ENCODE data around the gene SLC16A14. TPM values are rescaled to one million over a fixed set of nuclear protein-coding genes. Genes with fewer than 3 reads are reported as not detected.

SLC16A14 gene
- total and polyA plus RNA-seq, 2 donors from 2014 or later: 1.5 to 6.6 TPM

DNA sequence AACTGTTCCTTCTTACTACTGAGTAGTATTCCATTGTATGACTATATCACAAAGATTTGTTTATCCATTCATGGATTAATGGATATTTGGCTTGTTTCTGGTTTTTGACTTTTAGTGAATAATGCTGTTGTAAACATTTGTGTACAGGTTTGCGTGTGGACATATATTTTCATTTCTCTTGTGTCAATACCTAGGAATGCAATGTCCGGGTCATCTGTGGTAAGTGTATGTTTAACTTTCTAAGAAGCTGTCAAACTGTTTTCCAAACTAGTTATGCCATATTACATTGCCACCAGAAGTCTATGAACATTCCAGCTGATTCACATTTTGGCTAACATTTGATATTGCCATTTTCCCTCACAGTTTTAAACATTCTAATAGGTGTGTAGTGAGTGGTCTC, 29.1 kb upstream of the SLC16A14 start:
- Histone ChIP-seq H3K4me1 (ENCODE audit: control insufficient read depth in 2 of 3, insufficient read depth in 2 of 3, low read depth in 1 of 3, low read length in 3 of 3) (no peaks in the 10 kb centered on the region), H3K27me3 (ENCODE audit: control insufficient read depth, insufficient read depth, low read length) (no peaks in the 10 kb centered on the region), H3K27ac (ENCODE audit: low read depth in 2 of 2, low read length in 2 of 2) (no peak overlapping the region), H3K9ac (ENCODE audit: low read length in 3 of 3) (no peak overlapping the region), H3K36me3 (ENCODE audit: control insufficient read depth in 2 of 3, insufficient read depth in 3 of 3, low read length in 3 of 3) (no peaks in the 10 kb centered on the region), H3K4me3 (ENCODE audit: low read length in 3 of 3) (no peak overlapping the region), H3K9me3 (ENCODE audit: control insufficient read depth in 2 of 3, insufficient read depth in 1 of 3, low read length in 3 of 3) (peaks cover 0 to 11% (median 0%) of the 10 kb centered on the region in 3 donors)
- intact Hi-C loops (cut with DNase I): no loop called here
- DNase-seq (no peak), FAIRE-seq (no peak)
- TF ChIP-seq, protein P1, sequence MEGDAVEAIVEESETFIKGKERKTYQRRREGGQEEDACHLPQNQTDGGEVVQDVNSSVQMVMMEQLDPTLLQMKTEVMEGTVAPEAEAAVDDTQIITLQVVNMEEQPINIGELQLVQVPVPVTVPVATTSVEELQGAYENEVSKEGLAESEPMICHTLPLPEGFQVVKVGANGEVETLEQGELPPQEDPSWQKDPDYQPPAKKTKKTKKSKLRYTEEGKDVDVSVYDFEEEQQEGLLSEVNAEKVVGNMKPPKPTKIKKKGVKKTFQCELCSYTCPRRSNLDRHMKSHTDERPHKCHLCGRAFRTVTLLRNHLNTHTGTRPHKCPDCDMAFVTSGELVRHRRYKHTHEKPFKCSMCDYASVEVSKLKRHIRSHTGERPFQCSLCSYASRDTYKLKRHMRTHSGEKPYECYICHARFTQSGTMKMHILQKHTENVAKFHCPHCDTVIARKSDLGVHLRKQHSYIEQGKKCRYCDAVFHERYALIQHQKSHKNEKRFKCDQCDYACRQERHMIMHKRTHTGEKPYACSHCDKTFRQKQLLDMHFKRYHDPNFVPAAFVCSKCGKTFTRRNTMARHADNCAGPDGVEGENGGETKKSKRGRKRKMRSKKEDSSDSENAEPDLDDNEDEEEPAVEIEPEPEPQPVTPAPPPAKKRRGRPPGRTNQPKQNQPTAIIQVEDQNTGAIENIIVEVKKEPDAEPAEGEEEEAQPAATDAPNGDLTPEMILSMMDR (IDR thresholded peaks at IDR 0.05; ENCODE audit: borderline replicate concordance, extremely low read depth, insufficient read depth): no peak

DNA sequence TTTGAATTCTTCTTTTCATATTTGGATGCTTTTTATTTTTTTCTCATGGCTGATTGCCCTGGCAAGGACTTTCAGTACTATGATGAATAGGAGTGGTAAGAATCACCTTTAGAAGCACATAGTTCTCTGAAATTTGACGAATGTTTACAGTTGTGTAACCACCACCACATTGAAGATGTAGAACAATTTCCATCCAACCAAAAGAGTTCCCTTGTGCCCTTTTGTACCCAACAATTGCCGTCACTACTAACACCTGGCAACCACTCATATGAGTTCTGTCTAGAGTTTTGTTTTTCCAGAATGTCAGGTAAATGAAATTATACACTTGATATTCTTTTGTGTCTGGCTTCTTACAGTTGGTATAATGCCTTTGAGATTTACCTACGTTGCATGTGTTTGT, 28.7 kb upstream of the SLC16A14 start:
- no peaks in the 10 kb centered on the region for H3K27me3 ChIP-seq (ENCODE audit: control insufficient read depth, insufficient read depth, low read length)
- DNase-seq (no peak), FAIRE-seq (no peak)
- TF ChIP-seq, protein P1 (IDR thresholded peaks at IDR 0.05; ENCODE audit: borderline replicate concordance, extremely low read depth, insufficient read depth): no peak
- intact Hi-C loops (cut with DNase I): no loop called here
- peaks cover 0 to 11% (median 0%) of the 10 kb centered on the region in 3 donors for H3K9me3 ChIP-seq (ENCODE audit: control insufficient read depth in 2 of 3, insufficient read depth in 1 of 3, low read length in 3 of 3)
- H3K27ac ChIP-seq (ENCODE audit: low read depth in 2 of 2, low read length in 2 of 2): no peak overlapping the region
- no peak overlapping the region for H3K4me3 ChIP-seq (ENCODE audit: low read length in 3 of 3)
- no peaks in the 10 kb centered on the region for H3K36me3 ChIP-seq (ENCODE audit: control insufficient read depth in 2 of 3, insufficient read depth in 3 of 3, low read length in 3 of 3)
- H3K9ac ChIP-seq (ENCODE audit: low read length in 3 of 3): no peak overlapping the region
- H3K4me1 ChIP-seq (ENCODE audit: control insufficient read depth in 2 of 3, insufficient read depth in 2 of 3, low read depth in 1 of 3, low read length in 3 of 3): no peaks in the 10 kb centered on the region

DNA sequence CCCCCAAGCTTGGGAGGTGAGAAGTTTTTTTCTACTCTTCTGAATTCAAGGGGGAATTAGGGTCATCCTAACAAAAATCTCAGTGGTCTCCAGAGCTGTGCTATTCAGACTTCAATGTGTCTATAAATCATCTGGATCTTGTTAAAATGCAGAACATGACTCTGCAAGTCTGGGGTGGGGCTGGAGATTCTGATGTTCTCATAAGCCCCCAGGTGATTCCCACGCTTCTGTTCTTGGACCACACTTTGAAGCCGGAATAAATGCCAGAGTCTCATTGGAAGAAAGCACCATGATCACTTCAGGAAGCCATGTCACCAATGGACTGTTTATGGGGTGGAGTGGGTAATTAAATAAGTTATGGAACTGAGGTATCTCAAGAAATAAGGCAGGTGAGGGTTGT, 22.2 kb upstream of the SLC16A14 start:
- H3K4me3 ChIP-seq (ENCODE audit: low read length in 3 of 3): no peak overlapping the region
- H3K4me1 ChIP-seq (ENCODE audit: control insufficient read depth in 2 of 3, insufficient read depth in 2 of 3, low read depth in 1 of 3, low read length in 3 of 3): no peaks in the 10 kb centered on the region
- no peaks in the 10 kb centered on the region for H3K36me3 ChIP-seq (ENCODE audit: control insufficient read depth in 2 of 3, insufficient read depth in 3 of 3, low read length in 3 of 3)
- H3K9ac ChIP-seq (ENCODE audit: low read length in 3 of 3): no peak overlapping the region
- H3K27ac ChIP-seq (ENCODE audit: low read depth in 2 of 2, low read length in 2 of 2): no peak overlapping the region
- H3K9me3 ChIP-seq (ENCODE audit: control insufficient read depth in 2 of 3, insufficient read depth in 1 of 3, low read length in 3 of 3): peaks cover 0 to 7% (median 0%) of the 10 kb centered on the region in 3 donors
- no peak for DNase-seq
- no peak for FAIRE-seq
- intact Hi-C loops (cut with DNase I): no loop called here
- no peaks in the 10 kb centered on the region for H3K27me3 ChIP-seq (ENCODE audit: control insufficient read depth, insufficient read depth, low read length)
- TF ChIP-seq, protein P1 (IDR thresholded peaks at IDR 0.05; ENCODE audit: borderline replicate concordance, extremely low read depth, insufficient read depth): no peak

DNA sequence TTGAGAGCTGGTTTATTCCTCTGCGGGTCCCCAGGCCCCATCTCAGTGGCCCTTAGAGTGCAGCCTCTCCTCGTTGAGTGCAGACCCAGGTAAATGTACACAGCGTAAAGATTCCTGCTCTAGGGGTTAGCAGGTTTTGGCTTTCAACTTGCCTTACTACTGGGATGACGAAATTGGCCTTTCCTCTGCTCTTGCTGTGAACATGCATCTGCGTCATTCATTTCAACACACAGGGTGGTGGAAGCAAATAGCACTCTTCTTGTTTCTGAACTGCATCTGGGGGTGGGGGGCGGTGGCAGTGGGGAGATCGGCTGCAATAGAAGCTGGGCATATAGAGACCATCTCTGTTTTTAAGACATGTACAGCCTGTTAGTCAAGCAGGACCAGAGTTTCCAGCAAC, 16.5 kb upstream of the SLC16A14 start:
- FAIRE-seq (no peak), DNase-seq (no peak)
- intact Hi-C loops (cut with DNase I): no loop called here
- TF ChIP-seq, protein P1 (IDR thresholded peaks at IDR 0.05; ENCODE audit: borderline replicate concordance, extremely low read depth, insufficient read depth): no peak
- H3K27me3 ChIP-seq (ENCODE audit: control insufficient read depth, insufficient read depth, low read length): no peaks in the 10 kb centered on the region
- no peaks in the 10 kb centered on the region for H3K36me3 ChIP-seq (ENCODE audit: control insufficient read depth in 2 of 3, insufficient read depth in 3 of 3, low read length in 3 of 3)
- H3K27ac ChIP-seq (ENCODE audit: low read depth in 2 of 2, low read length in 2 of 2): no peak overlapping the region
- H3K9ac ChIP-seq (ENCODE audit: low read length in 3 of 3): no peak overlapping the region
- no peaks in the 10 kb centered on the region for H3K9me3 ChIP-seq (ENCODE audit: control insufficient read depth in 2 of 3, insufficient read depth in 1 of 3, low read length in 3 of 3)
- no peaks in the 10 kb centered on the region for H3K4me1 ChIP-seq (ENCODE audit: control insufficient read depth in 2 of 3, insufficient read depth in 2 of 3, low read depth in 1 of 3, low read length in 3 of 3)
- H3K4me3 ChIP-seq (ENCODE audit: low read length in 3 of 3): no peak overlapping the region
